ENCODE results near the gene ZC3H12A.

ZC3H12A gene

GRCh38 chr1:37476460-37477197, 2.2 kb downstream of the ZC3H12A start:
- ChIA-PET POLR2A (interaction anchor here (0.6 to 6.0 kb wide), 7 partner anchors 10 to 483 kb away, joined by 4 to 112 read pairs (median 6); partner anchors contain the start of gene MEAF6), CTCF (interaction anchor here (1.1 to 10.9 kb wide), 7 partner anchors 8 to 213 kb away, joined by 3 to 142 read pairs (median 4); partner anchors contain the start of gene MEAF6)
- DNase-seq (ENCODE audit: extremely low spot score) = no peak
- TF ChIP-seq CTCF (IDR thresholded peaks at IDR 0.05; ENCODE audit: control extremely low read depth, extremely low read depth, low read depth, missing control alignments) = no peak

GRCh38 chr1:37477198-37477931, 3.0 kb downstream of the ZC3H12A start:
- peak; percentile 85 for DNase-seq (ENCODE audit: extremely low spot score)
- CTCF ChIA-PET = interaction anchor here (0.9 to 10.9 kb wide), 8 partner anchors 9 to 56 kb away, joined by 3 to 142 read pairs (median 4); partner anchors contain the start of gene MEAF6
- no peak for TF ChIP-seq CTCF (IDR thresholded peaks at IDR 0.05; ENCODE audit: control extremely low read depth, extremely low read depth, low read depth, missing control alignments)
- POLR2A ChIA-PET = interaction anchor here (0.6 to 6.0 kb wide), 4 partner anchors 9 to 931 kb away, joined by 3 to 112 read pairs (median 4); partner anchors contain the start of gene MEAF6

- TF ChIP-seq CTCF (IDR thresholded peaks at IDR 0.05; ENCODE audit: control extremely low read depth, extremely low read depth, low read depth, missing control alignments) = no peak
- CTCF ChIA-PET = interaction anchor here (0.9 to 10.9 kb wide), 9 partner anchors 10 to 204 kb away, joined by 3 to 142 read pairs (median 4); no protein-coding TSS in a partner anchor
- POLR2A ChIA-PET = interaction anchor here (6.0 kb wide), 1 partner anchor 9 kb away, joined by 112 read pairs; no protein-coding TSS in a partner anchor
- DNase-seq (ENCODE audit: extremely low spot score) = no peak
Observed at GRCh38 chr1:37477946-37478345, 3.6 kb downstream of the ZC3H12A start.

- ChIA-PET POLR2A (interaction anchor here (6.0 kb wide), 1 partner anchor 8 kb away, joined by 112 read pairs; no protein-coding TSS in a partner anchor), CTCF (interaction anchor here (1.1 to 10.9 kb wide), 8 partner anchors 10 to 213 kb away, joined by 3 to 142 read pairs (median 4); no protein-coding TSS in a partner anchor)
- no peak for DNase-seq (ENCODE audit: extremely low spot score)
- no peak for TF ChIP-seq CTCF (IDR thresholded peaks at IDR 0.05; ENCODE audit: control extremely low read depth, extremely low read depth, low read depth, missing control alignments)
Observed at GRCh38 chr1:37478451-37478881, 4.1 kb downstream of the ZC3H12A start.

GRCh38 chr1:37478890-37479254, 4.5 kb downstream of the ZC3H12A start:
- no peak for TF ChIP-seq CTCF (IDR thresholded peaks at IDR 0.05; ENCODE audit: control extremely low read depth, extremely low read depth, low read depth, missing control alignments)
- ChIA-PET CTCF (interaction anchor here (1.1 to 10.9 kb wide), 7 partner anchors 9 to 213 kb away, joined by 3 to 142 read pairs (median 4); no protein-coding TSS in a partner anchor), POLR2A (interaction anchor here (6.0 kb wide), 1 partner anchor 8 kb away, joined by 112 read pairs; no protein-coding TSS in a partner anchor)
- no peak for DNase-seq (ENCODE audit: extremely low spot score)
